ENCODE results near the gene SNX27. TPM values are rescaled to one million over a fixed set of nuclear protein-coding genes. Genes with fewer than 3 reads are reported as not detected.
"Not testable (repeated sequence)": the region's sequence is repeated elsewhere in the genome, so short reads cannot be mapped to it uniquely, and the experiment has no call there.

SNX27 gene
- total RNA-seq, 2 experiments from 2014 or later, result 24.5 to 26.0 TPM

- no peak for ATAC-seq
- H3K4me1 Mint-ChIP-seq (ENCODE audit: low read depth), result peaks cover 21% of the 10 kb centered on the region
- no peak overlapping the region for H3K4me3 Mint-ChIP-seq
- no peak for DNase-seq
- H3K27me3 Mint-ChIP-seq (ENCODE audit: low read depth), result no peaks in the 10 kb centered on the region
- ChIA-PET CTCF (no interaction called here), POLR2A (interaction anchor here (0.6 kb wide), 1 partner anchor 31 kb away, joined by 3 read pairs; no protein-coding TSS in a partner anchor)
- peaks cover 12% of the 10 kb centered on the region for H3K36me3 Mint-ChIP-seq (ENCODE audit: low read depth)
- no peaks in the 10 kb centered on the region for H3K9me3 Mint-ChIP-seq (ENCODE audit: insufficient read depth)
- peak overlapping the region; percentile 46 for H3K27ac Mint-ChIP-seq
These were observed 41.5 kb downstream of the SNX27 start for GRCh38 chr1:151653397-151653796.

DNA sequence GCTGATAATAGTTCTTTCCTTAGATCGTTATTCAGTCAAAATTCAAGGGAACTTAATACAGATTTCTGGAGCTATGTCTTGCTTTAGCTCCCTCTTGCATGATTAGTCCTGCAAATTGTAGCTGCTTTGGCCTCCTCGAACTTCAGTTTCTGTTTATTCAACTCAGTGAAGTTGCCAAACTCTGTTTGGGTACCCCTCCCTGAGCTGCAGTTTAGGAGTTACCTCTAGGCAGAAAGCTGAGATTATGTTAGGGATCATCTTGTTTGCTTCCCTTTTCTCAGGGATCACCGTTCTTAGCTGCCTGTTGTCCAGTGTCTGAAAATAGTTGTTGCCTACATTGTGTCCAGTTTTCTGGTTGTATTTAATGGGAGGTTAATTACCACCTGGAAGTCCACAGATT, 43.5 kb downstream of the SNX27 start:
- Mint-ChIP-seq H3K27ac (no peak overlapping the region), H3K4me3 (no peak overlapping the region), H3K4me1 (ENCODE audit: low read depth) (peaks cover 21% of the 10 kb centered on the region), H3K36me3 (ENCODE audit: low read depth) (peaks cover 11% of the 10 kb centered on the region), H3K27me3 (ENCODE audit: low read depth) (no peaks in the 10 kb centered on the region), H3K9me3 (ENCODE audit: insufficient read depth) (no peaks in the 10 kb centered on the region)
- DNase-seq (no peak), ATAC-seq (no peak)
- CTCF ChIA-PET, result interaction anchor here (0.7 to 0.8 kb wide), 2 partner anchors 14 to 26 kb away, joined by 3 read pairs; no protein-coding TSS in a partner anchor
- POLR2A ChIA-PET, result no interaction called here

DNA sequence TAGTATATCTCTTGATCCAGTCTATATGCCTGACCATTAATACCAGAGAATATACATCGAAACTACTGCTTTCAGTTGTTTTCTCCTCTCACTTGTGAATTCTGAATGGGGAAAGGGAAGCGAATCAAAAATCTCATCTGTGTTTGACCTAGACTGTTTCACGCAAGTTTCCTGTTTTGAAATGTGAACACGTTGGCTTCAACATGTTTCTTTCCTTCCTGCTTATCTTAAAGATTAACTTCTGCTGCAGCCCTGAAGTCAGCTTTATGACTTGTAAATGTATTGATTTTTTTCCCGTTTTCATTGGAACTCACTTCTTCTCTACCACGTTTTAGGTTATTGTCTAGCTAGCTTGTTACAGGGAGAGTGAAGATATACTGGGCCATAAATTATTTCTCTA, 49.9 kb downstream of the SNX27 start:
- H3K36me3 Mint-ChIP-seq (ENCODE audit: low read depth), result peaks cover 14% of the 10 kb centered on the region
- no peaks in the 10 kb centered on the region for H3K9me3 Mint-ChIP-seq (ENCODE audit: insufficient read depth)
- DNase-seq (no peak), ATAC-seq (no peak)
- H3K4me3 Mint-ChIP-seq, result no peak overlapping the region
- peak overlapping the region; percentile 79 for H3K27ac Mint-ChIP-seq
- peaks cover 7% of the 10 kb centered on the region for H3K4me1 Mint-ChIP-seq (ENCODE audit: low read depth)
- no peaks in the 10 kb centered on the region for H3K27me3 Mint-ChIP-seq (ENCODE audit: low read depth)
- ChIA-PET POLR2A (no interaction called here), CTCF (interaction anchor here (1.2 kb wide), 1 partner anchor 68 kb away, joined by 4 read pairs; no protein-coding TSS in a partner anchor)

- ATAC-seq (no peak), DNase-seq (no peak)
- Mint-ChIP-seq H3K36me3 (ENCODE audit: low read depth) (peaks cover 24% of the 10 kb centered on the region), H3K4me3 (no peak overlapping the region), H3K4me1 (ENCODE audit: low read depth) (peaks cover 4% of the 10 kb centered on the region), H3K27me3 (ENCODE audit: low read depth) (no peaks in the 10 kb centered on the region), H3K9me3 (ENCODE audit: insufficient read depth) (no peaks in the 10 kb centered on the region), H3K27ac (no peak overlapping the region)
- CTCF ChIA-PET, result no interaction called here
- POLR2A ChIA-PET, result no interaction called here
These were observed 56.2 kb downstream of the SNX27 start for GRCh38 chr1:151668090-151668489.

- H3K27me3 Mint-ChIP-seq (ENCODE audit: low read depth); POLR2A ChIA-PET: not testable (repeated sequence)
These were observed 58.3 kb downstream of the SNX27 start for GRCh38 chr1:151670036-151670675.

DNA sequence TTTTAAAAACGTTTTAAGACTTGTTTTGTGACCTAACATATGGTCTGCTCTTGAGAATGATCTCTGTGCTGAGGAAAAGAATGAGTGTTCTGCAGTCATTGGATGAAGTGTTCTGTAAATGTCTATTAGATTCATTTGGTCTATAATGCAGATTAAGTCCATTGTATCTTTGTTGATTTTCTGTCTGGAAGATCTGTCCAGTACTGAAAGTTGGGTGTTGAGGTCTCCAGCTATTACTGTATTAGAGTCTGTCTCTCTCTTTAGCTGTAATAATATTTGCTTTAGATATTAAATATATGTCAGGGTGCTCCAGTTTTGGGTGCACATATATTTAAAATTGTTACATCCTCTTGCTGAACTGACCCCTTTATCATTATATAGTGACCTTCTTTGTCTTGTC, 61.6 kb downstream of the SNX27 start:
- ATAC-seq, result no peak
- Mint-ChIP-seq H3K9me3 (ENCODE audit: insufficient read depth) (no peaks in the 10 kb centered on the region), H3K4me1 (ENCODE audit: low read depth) (no peaks in the 10 kb centered on the region), H3K36me3 (ENCODE audit: low read depth) (peaks cover 21% of the 10 kb centered on the region), H3K4me3 (no peak overlapping the region), H3K27ac (no peak overlapping the region), H3K27me3 (ENCODE audit: low read depth) (no peaks in the 10 kb centered on the region)
- CTCF ChIA-PET, result interaction anchor here (0.8 kb wide), 1 partner anchor 20 kb away, joined by 3 read pairs; no protein-coding TSS in a partner anchor
- DNase-seq, result no peak
- POLR2A ChIA-PET, result no interaction called here

More at GRCh38 chr1:151670036-151670675, 58.3 kb downstream of the SNX27 start:
- peaks cover 22% of the 10 kb centered on the region for H3K36me3 Mint-ChIP-seq (ENCODE audit: low read depth)
- H3K27ac Mint-ChIP-seq; H3K9me3 Mint-ChIP-seq (ENCODE audit: insufficient read depth); H3K4me1 Mint-ChIP-seq (ENCODE audit: low read depth); ATAC-seq; DNase-seq; H3K4me3 Mint-ChIP-seq; CTCF ChIA-PET: not testable (repeated sequence)

GRCh38 chr1:151680391-151680790, 68.5 kb downstream of the SNX27 start:
- H3K27me3 Mint-ChIP-seq (ENCODE audit: low read depth), result no peaks in the 10 kb centered on the region
- no peak overlapping the region for H3K27ac Mint-ChIP-seq
- H3K4me1 Mint-ChIP-seq (ENCODE audit: low read depth), result peaks cover 3% of the 10 kb centered on the region
- H3K9me3 Mint-ChIP-seq (ENCODE audit: insufficient read depth), result no peaks in the 10 kb centered on the region
- no peak overlapping the region for H3K4me3 Mint-ChIP-seq
- DNase-seq (no peak), ATAC-seq (no peak)
- H3K36me3 Mint-ChIP-seq (ENCODE audit: low read depth), result peaks cover 6% of the 10 kb centered on the region
- POLR2A ChIA-PET, result no interaction called here
- CTCF ChIA-PET, result interaction anchor here (0.9 to 1.3 kb wide), 3 partner anchors 20 to 87 kb away, joined by 3 to 4 read pairs (median 3); no protein-coding TSS in a partner anchor

- DNase-seq (no peak), ATAC-seq (no peak)
- Mint-ChIP-seq H3K9me3 (ENCODE audit: insufficient read depth) (no peaks in the 10 kb centered on the region), H3K27ac (no peak overlapping the region), H3K36me3 (ENCODE audit: low read depth) (peaks cover 6% of the 10 kb centered on the region), H3K4me1 (ENCODE audit: low read depth) (peaks cover 3% of the 10 kb centered on the region), H3K27me3 (ENCODE audit: low read depth) (no peaks in the 10 kb centered on the region), H3K4me3 (no peak overlapping the region)
- ChIA-PET POLR2A (no interaction called here), CTCF (interaction anchor here (0.9 to 1.3 kb wide), 3 partner anchors 21 to 87 kb away, joined by 3 to 4 read pairs (median 3); no protein-coding TSS in a partner anchor)
These were observed 69.0 kb downstream of the SNX27 start for GRCh38 chr1:151680826-151681225.

DNA sequence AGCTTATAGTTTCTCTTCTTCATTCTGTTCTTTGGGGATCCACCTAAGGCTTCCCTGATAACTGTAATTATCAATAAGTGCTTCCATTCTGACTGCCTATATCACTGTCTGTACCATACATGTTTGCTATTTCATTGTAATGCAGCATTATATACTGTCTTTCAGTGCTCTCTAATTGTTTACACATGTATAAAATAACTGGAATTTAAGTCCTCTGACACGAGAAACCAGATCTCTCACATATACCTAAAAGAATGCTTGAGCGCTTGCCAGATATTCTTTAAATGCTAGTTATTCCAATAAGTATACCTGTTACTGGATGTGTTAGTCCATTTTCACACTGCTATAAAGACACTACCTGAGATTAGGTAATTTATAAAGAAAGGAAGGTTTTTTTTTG, 70.1 kb downstream of the SNX27 start:
- Mint-ChIP-seq H3K4me1 (ENCODE audit: low read depth) (peaks cover 3% of the 10 kb centered on the region), H3K36me3 (ENCODE audit: low read depth) (peaks cover 8% of the 10 kb centered on the region), H3K27ac (no peak overlapping the region), H3K9me3 (ENCODE audit: insufficient read depth) (no peaks in the 10 kb centered on the region), H3K4me3 (no peak overlapping the region), H3K27me3 (ENCODE audit: low read depth) (no peaks in the 10 kb centered on the region)
- DNase-seq, result no peak
- ATAC-seq, result no peak
- CTCF ChIA-PET, result interaction anchor here (1.3 kb wide), 1 partner anchor 27 kb away, joined by 3 read pairs; no protein-coding TSS in a partner anchor
- POLR2A ChIA-PET, result no interaction called here

DNA sequence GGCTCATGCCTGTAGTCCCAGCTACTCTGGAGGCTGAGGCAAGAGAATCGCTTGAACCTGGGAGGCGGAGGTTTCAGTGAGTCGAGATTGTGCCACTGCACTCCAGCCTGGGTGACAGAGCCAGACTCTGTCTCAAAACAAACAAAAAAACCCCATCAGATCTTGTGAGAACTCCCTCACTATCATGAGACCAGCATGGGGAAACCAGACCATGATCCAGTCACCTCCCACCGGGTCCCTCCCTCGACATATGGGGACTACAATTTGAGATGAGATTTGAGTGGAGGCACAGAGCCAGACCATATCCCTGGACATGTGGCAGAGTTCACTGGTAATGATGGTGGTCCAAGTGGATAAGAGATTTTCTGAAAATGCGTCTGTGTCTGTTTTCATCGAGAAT, 71.1 kb downstream of the SNX27 start:
- H3K27me3 Mint-ChIP-seq (ENCODE audit: low read depth); H3K27ac Mint-ChIP-seq; DNase-seq; H3K36me3 Mint-ChIP-seq (ENCODE audit: low read depth); POLR2A ChIA-PET; H3K4me3 Mint-ChIP-seq; ATAC-seq; H3K9me3 Mint-ChIP-seq (ENCODE audit: insufficient read depth); H3K4me1 Mint-ChIP-seq (ENCODE audit: low read depth): not testable (repeated sequence)
- CTCF ChIA-PET, result interaction anchor here (1.1 kb wide), 1 partner anchor 154 kb away, joined by 3 read pairs; no protein-coding TSS in a partner anchor

DNA sequence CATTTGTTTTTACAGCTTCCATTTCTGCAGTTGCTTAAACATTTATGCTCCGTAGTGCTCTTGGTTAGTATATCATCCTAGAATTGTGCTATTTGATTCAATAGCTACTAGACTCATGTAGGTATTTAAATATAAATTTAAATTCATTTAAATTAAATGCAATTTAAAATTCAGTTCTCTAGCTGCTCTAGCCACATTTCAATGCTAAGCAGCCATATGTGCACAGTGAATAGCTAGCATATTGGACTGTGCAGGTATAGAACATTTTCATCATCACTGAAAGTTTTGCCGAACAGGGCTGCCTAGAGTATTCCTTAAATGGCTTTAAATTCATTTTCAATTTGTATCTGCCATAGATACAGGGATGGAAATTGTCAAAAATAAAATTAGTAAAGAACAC, 72.3 kb downstream of the SNX27 start:
- peaks cover 5% of the 10 kb centered on the region for H3K36me3 Mint-ChIP-seq (ENCODE audit: low read depth)
- H3K27me3 Mint-ChIP-seq (ENCODE audit: low read depth), result no peaks in the 10 kb centered on the region
- CTCF ChIA-PET, result interaction anchor here (1.1 kb wide), 1 partner anchor 153 kb away, joined by 3 read pairs; no protein-coding TSS in a partner anchor

GRCh38 chr1:151686561-151686960, 74.7 kb downstream of the SNX27 start:
- DNase-seq (no peak), ATAC-seq (no peak)
- ChIA-PET CTCF (no interaction called here), POLR2A (no interaction called here)
- Mint-ChIP-seq H3K27me3 (ENCODE audit: low read depth) (no peaks in the 10 kb centered on the region), H3K27ac (no peak overlapping the region), H3K4me1 (ENCODE audit: low read depth) (no peaks in the 10 kb centered on the region), H3K4me3 (no peak overlapping the region), H3K9me3 (ENCODE audit: insufficient read depth) (no peaks in the 10 kb centered on the region), H3K36me3 (ENCODE audit: low read depth) (peaks cover 2% of the 10 kb centered on the region)

More for the DNA sequence above, 72.3 kb downstream of the SNX27 start:
- no peak overlapping the region for H3K4me3 Mint-ChIP-seq
- ATAC-seq (no peak), DNase-seq (no peak)
- no peak overlapping the region for H3K27ac Mint-ChIP-seq
- POLR2A ChIA-PET, result interaction anchor here (0.8 kb wide), 1 partner anchor 31 kb away, joined by 3 read pairs; no protein-coding TSS in a partner anchor
- no peaks in the 10 kb centered on the region for H3K9me3 Mint-ChIP-seq (ENCODE audit: insufficient read depth)
- peaks cover 3% of the 10 kb centered on the region for H3K4me1 Mint-ChIP-seq (ENCODE audit: low read depth)
